ENCODE data around the gene GAST. TPM values are rescaled to one million over a fixed set of nuclear protein-coding genes. Genes with fewer than 3 reads are reported as not detected.

Gene GAST
- polyA plus RNA-seq, 10 donors, result 0.72 TPM; not detected in 9

DNA sequence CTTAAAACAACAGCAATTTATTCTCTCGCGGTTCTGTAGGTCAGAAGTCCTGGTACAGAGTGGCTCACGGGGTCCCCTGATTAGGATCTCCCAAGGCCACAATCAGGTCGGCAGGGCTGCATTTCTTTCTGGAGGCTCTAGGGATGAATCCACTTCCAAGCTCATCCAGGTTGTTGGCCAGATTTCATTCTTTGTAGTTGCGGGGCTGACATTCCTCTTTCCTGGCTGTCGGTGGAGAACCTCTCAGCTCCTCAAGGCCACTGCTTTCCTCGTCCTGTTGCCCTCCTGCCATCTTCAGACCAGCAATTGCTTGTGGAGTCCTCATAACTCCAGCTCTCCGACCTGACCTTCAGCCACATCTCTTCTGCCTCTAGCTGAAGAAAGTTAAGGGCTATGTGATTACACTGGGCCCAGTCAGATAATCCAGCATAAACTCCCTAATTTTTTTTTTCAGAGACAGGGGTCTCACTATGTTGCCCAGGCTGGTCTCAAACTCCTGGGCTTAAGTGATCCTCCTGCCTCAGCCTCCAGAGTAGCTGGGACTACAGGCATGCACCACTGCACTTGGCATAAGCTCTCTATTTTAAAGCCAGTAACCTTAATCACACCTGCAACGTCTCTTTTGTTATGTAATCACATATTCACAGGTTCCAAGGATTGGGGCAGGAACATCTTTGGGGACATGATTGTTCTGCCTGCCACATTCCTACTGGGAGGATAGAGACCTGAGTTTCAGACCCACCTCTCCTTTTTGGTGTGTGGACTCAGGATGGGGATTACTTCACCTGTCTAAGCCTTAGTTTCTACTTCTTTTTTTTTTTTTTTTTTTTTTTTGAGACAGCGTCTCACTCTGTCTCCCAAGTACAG lies 4.1 kb upstream of the GAST start:
- DNase-seq, result no peak

DNA sequence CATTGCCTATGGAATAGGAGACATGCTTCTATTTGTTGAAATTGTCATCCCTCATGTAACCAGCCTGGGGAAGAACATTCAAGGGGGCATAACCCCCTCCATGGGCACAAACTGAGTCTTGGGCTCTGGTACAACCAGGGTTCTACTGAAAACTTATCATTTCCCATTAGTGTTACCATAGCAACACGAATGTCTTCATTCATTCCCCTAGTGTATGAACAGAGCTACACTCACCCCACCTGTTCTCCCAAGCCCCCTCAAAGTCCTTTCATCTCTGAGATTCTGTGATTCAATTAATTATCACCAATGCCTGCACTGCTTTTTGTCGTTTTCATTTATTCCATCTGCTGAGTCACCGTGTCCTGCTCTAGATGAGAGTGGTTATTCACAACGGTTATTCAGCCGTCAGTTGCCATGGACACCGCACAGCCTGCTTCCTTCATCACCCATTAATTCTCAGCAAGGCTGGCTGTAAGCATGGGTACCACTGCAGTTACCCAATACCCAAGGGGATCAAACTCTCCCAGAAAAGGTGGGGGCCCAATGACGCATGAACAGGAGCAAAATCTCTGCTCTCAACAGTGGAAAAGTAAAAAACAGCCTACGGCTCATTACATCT lies 1.6 kb upstream of the GAST start:
- DNase-seq, result no peak

DNA sequence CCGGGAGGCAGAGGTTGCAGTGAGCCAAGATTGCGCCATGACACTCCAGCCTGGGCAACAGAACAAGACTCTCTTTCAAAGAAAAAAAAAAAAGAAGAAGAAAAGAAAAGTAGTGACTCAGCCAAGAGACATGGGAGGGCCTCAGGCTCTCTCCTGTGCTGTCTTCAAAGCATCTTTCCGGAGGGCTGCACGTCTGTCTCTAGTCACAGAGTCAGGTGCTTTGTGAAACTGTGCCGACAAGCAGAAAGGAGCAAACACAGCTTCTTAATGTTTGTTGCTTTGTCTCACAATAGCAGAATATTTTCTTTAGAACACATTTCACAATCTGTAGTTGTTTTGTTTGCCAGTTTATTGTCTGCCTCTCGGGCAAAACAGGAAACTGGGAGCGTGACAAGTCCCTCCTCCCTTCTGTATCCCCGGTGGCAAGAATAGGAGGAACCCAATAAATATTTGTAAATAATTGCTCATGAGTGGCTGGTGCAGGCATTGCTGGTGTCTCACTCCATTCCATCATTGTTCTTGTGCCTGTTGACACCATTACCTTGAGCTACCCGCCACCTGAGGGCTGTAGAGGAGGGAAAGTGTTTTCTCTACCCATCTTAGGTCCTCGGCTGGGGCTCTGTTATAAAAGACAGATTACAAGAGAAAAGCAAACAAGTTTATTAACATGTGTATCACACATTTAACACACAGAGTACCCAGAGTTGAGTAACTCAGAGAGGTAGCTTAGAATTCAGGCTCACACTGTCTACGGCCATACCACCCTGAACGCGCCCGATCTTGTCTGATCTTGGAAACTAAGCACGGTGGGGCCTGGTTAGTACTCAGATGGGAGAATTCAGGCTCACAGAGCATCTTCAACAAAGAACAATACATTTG lies 5.5 kb downstream of the GAST start:
- DNase-seq, result no peak

DNA sequence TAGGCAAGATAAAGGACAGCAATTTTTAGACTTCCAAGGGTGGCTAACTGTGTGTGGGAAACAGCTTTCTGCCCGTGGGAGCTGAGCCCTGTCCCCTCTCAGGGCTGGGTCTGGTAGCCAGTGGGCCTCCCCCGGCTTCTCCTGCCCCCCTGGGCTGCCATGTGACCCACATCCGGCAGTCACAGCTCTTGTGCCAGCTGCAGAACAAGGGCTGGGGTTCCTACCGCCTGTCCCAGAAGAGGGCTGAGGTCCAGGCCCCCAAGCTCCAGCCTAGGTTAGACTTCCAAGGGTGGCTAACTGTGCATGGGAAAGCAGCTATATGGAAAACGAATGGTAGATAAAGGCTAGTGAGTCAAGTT lies 6.1 kb downstream of the GAST start:
- no peak for DNase-seq

DNA sequence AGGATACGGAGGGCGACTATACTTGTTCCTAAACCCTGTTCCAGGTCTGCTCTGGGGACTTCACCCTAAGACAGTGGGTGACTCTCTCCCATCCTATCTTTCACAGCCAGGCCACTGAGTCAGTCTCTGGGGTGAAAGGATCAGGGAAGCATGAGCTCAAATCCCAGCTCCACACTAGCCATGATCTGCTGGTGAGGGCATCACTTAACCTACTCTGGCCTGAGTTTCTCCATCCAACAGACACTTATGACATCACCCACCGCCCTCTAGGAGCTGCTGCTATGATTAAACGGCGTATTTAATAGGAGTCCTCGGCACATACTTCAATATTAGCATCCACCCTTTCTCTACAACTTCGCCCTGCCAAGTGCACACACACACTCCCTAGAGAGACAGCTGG lies 10.1 kb downstream of the GAST start:
- no peak for DNase-seq

DNA sequence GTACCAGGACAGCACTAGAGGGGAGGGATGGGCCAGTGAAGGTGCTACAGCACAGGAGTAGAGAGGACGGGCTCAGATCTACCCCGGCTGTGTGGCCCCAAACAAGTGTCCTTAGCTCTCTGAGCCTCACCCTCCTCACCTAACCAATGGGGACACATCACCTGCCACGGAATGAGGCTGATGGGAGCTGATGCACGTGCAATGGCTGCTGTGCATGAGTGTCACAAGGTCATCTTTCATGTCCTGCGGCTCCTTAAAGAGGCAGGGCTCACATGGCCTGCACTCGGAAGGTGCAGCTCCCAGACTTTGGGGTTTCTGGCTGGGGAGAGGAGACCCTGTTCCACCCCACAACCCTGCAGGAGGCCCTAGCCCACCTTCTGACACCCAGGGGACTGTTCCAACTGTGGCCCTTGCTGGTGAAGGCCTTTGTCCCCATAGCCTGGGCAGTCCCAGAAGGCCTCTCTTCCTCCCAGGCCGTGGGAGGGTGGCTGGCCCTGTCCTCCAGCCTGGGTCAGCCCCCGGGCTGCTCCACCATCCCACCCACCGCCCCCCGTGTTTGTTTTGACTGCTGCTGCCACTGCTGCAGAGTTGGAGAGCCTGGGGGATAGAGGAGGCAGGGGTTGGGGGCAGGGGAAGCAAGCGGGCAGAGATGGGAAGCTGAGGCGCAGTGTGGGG lies 11.8 kb downstream of the GAST start:
- DNase-seq, result no peak

DNA sequence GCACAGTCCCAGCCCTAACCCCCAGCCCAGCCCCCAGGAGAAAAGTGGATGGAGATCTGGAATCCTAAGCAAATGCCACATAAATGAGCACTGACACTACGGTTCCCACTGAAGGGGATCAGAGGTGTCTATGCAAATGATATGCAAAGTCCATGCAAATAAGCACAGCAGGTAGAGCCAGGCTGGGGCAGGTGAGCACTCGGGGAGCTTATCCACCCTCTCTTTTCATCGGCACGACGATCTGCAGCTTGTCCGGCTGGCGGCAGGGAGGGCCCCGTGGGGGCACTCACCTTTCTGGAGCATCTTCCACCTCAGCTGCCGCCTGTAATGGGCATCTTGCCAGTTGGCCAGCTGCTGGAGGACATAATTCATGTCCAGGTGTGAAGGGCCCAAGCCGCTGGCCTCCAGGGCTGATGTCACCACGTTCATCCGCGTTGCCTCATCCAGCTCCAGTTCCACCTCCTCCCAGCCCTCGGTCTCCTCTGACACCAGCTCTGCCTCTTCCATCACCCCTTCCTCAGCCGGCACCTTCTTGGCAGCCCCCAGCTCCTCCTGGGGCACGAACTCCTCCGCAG lies 12.4 kb downstream of the GAST start:
- no peak for DNase-seq

DNA sequence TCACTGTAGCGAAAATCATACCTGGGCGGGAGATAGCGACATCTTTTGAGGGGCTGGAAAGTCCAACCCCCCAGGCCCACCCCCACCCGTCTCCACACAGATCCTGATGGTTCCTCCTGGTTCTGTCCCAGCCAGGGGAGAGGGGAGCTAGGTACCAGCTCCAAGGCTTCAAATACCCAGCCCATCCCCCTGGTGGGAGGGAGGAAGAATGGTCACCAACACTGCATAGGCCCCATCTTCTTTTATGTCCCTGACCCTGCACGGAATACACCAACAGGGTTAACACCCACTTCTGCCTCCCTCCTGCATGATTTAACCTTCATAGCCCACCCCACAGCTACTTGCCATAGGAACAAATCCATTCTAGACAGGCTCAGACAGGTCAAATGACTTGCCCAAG lies 13.0 kb downstream of the GAST start:
- DNase-seq, result no peak

DNA sequence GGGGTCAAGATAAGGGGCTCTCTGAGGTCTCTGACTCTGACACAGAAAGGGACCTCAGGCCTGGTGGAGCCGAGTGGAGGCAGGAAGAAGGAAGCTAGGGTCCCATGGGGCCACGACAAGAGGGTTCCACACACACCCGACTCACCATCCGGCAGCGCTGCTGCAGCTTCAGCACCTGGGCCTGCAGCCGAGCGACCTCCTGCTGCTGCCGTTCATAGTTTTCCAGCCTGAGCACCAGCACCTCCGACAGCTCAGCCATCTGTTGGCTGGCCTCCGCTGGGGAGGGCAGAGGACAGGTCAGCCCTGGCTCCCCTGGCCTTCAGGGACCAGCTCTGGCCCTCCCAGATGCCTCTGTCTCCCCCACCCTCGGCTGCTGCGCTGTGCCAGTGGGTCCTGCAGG lies 15.9 kb downstream of the GAST start:
- DNase-seq, result no peak

DNA sequence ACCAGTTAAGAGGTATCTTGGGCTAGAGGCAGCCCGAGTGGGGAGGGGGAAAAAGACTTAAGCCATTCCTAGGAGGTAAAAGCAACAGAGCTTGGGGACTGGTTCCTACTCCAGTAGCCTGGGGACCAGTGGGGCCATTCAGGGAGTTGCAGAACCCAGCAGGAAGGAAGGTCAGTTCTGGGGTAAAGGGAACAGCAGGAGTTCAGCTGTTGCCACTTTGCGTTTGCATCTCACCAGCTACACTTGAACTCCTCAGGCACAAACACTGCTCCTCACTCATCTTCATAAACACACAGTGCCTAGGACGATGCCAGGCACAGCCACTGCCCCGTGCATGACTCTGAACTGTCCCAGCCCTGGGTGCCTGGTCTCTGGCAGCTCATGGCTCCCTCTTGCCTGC lies 18.3 kb downstream of the GAST start:
- DNase-seq, result no peak

DNA sequence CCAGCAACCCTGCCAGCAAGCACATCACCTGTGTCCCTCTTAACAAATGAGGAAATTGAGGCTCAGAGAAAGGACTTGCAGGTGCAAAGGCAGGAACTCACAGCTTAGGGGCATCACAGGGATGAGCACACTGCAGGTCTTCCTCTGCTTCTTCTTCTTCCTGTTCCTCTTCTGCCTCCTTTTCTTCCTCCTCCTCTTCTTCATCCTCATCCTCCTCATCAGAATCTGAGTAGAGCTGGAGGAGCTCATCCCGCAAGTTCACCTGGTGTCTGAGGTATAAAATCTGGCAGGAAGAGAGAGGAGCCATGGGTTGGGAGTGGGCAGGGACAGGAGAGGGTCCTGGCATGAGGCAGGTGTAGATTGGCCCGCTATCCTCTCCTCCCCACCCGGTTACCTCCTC lies 19.7 kb downstream of the GAST start:
- DNase-seq, result no peak

DNA sequence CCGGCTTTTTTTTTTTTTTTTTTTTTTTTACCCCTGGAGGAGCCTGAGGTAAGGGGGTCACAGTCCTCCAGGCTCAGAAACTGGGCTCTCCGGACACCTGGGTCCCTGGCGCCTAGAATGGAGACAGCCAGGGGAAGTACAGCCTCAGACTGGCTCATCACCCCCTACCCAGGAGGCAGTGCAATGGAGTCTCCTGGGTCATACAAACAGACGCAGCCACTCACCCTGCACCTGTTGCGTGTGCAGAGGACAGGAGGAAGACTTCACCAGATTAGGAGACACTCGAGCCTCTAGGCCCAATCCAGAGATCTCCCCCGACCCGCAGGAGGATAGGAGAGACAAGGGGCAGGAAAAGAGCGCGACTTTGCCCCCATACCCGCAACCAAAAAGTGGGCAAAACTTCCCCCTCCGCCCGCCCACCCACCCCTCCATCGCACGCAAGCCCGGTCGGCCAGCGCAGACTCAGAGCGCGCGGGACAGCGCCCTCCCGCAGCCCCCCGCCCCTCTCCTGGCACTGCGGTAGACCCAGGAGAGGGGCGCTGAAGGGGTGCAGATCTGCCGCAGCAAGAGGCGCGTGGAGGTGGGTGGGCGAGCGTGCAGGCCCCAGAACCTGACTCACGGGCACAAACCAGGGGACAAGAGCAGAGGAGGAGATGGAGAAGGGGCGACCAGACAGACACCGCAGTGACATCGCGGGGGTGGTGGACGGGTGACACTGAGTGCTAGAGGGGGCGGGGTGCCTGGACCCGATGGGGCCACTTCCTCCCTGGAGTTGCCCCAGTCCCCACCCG lies 21.4 kb downstream of the GAST start:
- peak in 1 of 3 donors; percentile 23 for DNase-seq

DNA sequence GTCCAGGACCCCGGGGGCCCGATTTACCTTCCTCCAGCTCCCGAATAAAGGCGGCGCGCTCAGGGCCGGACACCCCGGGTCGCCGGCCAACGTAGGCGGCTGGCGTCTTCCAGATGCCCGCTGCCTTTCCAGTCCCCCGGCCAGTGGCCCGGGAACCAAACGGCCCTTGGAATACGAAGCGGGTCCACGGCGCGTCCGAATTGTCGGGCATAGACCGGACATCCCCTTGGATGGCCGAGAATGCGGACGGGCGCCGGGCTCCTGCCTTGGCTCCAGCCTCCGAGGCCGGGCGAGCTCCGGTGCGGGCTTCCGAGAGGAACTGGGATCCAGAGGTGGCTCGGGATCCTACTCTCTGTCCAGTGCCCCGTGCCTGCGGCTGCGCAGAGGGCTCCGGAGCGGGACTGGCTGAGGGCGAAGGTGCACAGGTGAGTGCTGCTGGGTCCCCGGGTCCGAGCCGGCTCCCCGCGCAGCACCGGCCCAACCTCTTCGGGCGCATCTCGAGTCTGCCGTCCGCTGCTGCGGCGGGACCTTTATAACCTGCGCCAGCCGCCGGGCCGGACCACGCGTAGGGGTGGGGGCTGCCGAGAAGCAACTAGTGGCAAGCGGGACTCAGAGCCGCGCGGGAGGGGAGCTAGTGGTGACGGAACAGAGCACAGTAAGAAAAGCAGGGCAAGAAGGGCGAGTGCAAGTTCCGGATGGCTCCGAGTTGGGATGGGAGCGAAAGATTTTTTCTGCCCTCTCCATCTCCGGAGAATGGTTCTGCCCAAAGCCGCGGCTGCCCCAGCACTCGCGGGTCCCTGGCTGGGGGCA lies 22.2 kb downstream of the GAST start, which contains the start of gene HAP1:
TSS of gene HAP1 (minus strand) at position 505 of the 810 bp plus-strand sequence. CDS start at position 496, 9 bp downstream.
- peak in 1 of 3 donors; percentile 56 for DNase-seq

DNA sequence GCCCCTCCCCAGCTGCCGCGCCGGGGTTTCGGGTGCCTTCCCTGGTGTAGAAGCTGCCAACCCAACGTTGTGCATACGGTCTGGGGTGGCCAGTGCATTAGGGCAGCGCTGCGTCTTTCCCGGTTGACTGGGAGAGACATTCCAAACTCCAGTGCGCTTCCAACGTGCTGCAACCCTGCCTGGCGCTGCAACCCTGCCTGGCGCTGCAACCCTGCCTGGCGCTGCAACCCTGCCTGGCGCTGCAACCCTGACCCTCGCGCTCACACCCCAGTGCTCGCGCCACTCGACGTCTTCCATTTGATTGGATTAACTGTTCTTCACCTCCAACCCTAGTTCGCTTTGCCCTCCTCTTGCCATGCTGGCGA lies 22.8 kb downstream of the GAST start:
- no peak for DNase-seq

DNA sequence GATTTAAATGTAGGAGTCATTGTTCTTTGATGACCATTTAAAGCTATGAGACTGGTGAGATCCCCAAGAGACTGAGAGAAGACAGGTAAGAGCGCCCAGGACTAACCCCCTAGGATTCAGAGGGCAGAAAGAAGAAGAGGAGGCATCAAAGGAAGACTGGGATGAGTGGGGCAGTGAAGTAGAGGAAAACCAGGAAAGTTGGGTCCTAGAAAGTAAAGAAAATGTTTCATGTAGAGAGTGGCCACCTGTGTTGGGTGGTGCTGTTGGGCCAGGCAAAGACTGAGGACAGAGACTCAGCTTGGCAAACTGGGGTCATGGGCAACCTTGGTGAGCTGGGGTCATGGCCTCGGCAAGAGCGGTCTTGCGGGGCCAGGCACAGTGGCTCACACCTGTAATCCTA lies 23.6 kb downstream of the GAST start:
- DNase-seq, result no peak

DNA sequence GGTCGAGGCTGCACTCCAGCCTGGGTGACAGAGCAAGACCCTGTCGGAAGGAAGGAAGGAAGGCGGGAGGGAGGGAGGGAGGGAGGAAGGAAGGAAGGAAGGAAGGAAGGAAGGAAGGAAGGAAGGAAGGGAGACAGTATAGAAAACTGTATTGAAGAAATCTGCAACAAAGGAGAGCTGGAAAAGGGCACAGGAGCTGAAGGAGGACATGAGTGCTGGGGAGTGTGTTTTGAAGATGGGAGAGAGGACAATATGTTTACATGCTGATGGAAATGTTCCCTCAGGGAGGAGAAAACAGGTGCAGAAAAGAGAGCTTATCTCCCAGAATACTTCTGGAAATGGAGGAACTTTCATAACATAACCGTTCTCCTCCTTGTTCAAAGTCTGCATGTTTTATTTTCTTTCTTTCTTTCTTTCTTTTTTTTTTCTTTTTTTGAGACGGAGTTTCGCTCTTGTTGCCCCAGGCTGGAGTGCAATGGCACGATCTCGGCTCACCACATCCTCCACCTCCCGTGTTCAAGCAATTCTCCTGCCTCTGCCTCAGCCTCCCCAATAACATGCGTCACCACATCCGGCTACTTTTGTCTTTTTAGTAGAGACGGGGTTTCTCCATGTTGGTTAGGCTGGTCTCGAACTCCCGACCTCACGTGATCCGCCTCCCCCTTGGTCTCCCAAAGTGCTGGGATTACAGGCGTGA lies 25.0 kb downstream of the GAST start:
- no peak for DNase-seq

DNA sequence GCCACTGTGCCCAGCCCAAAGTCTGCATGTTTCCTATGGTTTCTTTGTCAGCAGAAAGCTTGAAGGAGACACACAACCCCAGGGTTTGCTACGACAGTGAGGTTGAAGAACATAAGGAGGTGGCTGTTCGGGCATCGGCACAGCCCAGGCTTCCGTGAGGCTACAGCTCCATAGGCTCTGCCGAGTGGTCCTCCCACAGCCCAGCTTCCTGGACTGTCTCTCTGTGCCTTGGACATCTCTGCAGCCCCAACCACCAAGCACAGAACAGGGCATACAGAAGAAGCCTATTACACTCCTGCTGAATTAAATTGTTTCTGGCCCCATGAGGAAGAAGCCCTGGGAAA lies 25.5 kb downstream of the GAST start:
- no peak for DNase-seq

DNA sequence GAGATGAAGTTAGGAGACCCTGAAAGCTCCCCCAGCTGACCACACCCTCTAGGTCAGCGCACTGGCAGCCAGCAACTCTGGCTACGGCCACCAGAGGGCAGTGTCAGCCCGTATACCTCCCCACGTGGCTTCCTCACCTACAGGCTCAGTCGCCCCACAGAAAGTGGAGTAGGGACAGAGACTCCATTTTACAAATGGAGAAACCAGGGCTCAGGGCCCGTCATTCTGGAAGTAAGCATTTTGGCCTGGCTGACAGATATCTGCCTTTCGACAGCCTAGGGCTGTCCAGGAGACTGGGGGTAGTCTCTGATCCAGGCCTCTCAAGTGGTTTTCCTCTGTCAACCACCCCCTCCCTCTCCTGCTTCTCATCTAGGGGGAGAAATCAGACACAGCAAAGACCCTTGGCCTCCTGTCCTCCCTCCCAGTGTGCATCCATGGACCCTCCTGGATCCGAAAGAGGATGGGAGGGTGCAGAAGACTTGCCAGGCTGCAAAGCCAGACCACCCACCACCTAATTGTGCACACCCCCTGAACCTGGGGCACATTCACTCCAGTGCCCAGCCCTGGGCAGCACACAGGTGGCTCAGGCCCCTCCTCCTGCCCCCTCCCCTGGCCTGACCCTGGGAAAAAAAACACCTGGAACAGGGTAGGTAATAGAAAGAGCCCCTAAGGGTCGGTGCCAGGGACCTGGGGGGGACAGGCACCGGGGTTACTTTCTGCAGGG lies 26.1 kb downstream of the GAST start:
- DNase-seq, result peak; percentile 56 to 92 (median 84)

DNA sequence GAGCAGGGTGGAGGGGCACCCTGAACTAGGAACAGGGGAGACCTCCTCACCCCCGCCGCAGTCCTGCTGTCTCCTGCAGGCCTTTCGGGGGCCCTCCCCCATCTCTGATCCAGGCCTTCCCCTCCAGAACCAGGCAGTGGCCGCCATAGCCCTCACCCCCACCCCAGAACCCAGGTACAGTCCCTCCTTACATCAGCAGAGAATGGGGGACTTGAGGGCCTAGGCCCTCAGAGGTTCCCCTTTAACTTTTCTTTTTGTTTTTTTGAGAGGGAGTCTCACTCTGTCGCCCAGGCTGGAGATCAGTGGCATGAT lies 26.6 kb downstream of the GAST start:
- DNase-seq, result no peak

Measured in muscle of back (tissue), 11 donors.